SK-N-MC (cell line): ENCODE results near the gene RIN3.
A peak's percentile ranks its signal among the peaks of the same experiment; 100 is the strongest.

Experiments
- DNase-seq: peaks from one replicate; pipeline ENCODE4 v3.0.0-alpha.2; 2011; ENCODE audit warnings: low read depth, low spot score
- H3K27ac ChIP-seq: fragments of 200-600 bp; sonication (generic); 2 replicates; pipeline ENCODE4 v1.5.1; 2016; ENCODE audit warnings: mixed run types
- H3K36me3 ChIP-seq: fragments of 200-600 bp; sonication (generic); 2 replicates; pipeline ENCODE4 v1.6.1; 2017; ENCODE audit warnings: antibody characterized with exemption, low read length, mixed read lengths; ENCODE audit not compliant: insufficient read depth
- H3K4me3 ChIP-seq: fragments of 200-600 bp; sonication (generic); 2 replicates; pipeline ENCODE4 v1.5.1; 2016
- H3K9ac ChIP-seq: fragments of 200-600 bp; sonication (generic); 2 replicates; pipeline ENCODE4 v1.8.0; 2017; ENCODE audit warnings: mixed run types, mixed read lengths; ENCODE audit not compliant: insufficient read length
- H3K9me3 ChIP-seq: fragments of 200-600 bp; sonication (generic); 2 replicates; pipeline ENCODE4 v1.6.1; 2017; ENCODE audit warnings: low read depth, mild to moderate bottlenecking, antibody characterized with exemption, low read length, moderate library complexity, mixed read lengths
- EZH2 ChIP-seq: fragments of 200-600 bp; sonication (generic); IDR thresholded peaks from one replicate; pipeline ENCODE4 v1.6.1; 2017; ENCODE audit warnings: antibody characterized with exemption
- FOXP2 ChIP-seq: optimal IDR thresholded peaks from 2 replicates; pipeline ENCODE3; 2011; ENCODE audit warnings: mild to moderate bottlenecking, moderate library complexity; ENCODE audit not compliant: insufficient read depth; ENCODE audit errors: extremely low read length, control extremely low read depth
- POLR2AphosphoS5 ChIP-seq: IDR thresholded peaks from 2 replicates; pipeline ENCODE4 v1.6.1; 2012; ENCODE audit warnings: mild to moderate bottlenecking, low read depth, low read length, borderline replicate concordance

Gene RIN3

DNA sequence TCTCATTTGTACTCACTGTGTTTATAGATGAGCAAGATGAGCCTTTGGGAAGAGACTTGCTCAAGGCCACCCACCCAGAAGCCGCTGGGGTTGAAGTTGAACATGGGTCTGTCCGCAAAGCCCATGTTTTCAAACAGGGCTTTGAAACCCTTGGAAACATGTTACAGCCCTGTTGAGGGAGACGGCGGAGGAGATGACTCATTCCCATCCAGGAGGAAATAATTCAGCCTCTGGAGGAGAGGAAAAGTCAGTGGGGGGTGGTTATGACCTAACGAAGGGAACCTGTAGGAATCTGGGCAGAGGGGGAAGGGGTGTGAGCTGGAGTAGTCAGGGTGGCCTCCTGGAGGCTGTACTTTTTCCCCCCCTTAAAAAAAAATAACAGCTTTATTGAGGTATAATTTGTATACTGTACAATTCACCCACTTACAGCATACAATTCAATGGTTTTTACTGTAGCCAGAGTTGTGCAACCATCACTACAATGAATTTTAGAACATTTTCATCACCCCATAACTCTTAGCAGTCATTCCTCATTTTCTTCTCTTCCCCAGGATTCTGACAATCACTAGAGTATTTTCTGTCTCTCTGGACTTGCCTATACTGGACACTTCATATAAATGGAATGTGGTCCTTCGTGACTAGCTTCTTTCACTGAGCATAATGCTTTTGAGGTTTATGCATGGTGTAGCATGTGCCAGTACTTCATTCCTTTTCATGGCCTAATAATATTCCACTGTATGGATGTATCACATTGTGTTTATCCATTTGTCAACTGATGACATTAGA is 1.9 kb upstream of the RIN3 start:
- no peak overlapping the region for H3K9ac ChIP-seq
- DNase-seq = peak; percentile 1
- no peak overlapping the region for H3K27ac ChIP-seq
- no peak overlapping the region for H3K4me3 ChIP-seq
- H3K36me3 ChIP-seq = no peaks in the 10 kb centered on the region
- TF ChIP-seq EZH2 (no peak), POLR2AphosphoS5 (no peak)
- no peaks in the 10 kb centered on the region for H3K9me3 ChIP-seq

DNA sequence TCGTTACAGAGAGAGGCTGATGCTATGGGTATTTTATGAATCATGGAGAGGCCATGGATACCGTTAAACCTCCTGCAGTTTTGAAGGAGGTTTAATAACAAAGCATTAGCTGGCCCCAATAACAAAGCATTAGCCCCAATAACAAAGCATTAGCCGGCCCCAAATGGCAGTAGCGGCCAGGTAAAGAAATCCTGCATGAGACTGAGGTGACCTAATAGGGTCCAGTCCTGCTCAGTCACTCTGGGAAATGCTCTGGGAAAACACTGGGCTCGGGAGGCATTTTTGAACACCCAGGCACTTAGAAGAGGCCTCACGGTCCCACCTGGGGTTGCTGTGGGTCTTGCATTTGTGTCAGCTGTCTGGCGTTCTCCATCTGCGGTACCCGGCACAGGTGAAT is 776 bp upstream of the RIN3 start:
- Histone ChIP-seq H3K27ac (no peak overlapping the region), H3K9ac (no peak overlapping the region), H3K4me3 (no peak overlapping the region)

DNA sequence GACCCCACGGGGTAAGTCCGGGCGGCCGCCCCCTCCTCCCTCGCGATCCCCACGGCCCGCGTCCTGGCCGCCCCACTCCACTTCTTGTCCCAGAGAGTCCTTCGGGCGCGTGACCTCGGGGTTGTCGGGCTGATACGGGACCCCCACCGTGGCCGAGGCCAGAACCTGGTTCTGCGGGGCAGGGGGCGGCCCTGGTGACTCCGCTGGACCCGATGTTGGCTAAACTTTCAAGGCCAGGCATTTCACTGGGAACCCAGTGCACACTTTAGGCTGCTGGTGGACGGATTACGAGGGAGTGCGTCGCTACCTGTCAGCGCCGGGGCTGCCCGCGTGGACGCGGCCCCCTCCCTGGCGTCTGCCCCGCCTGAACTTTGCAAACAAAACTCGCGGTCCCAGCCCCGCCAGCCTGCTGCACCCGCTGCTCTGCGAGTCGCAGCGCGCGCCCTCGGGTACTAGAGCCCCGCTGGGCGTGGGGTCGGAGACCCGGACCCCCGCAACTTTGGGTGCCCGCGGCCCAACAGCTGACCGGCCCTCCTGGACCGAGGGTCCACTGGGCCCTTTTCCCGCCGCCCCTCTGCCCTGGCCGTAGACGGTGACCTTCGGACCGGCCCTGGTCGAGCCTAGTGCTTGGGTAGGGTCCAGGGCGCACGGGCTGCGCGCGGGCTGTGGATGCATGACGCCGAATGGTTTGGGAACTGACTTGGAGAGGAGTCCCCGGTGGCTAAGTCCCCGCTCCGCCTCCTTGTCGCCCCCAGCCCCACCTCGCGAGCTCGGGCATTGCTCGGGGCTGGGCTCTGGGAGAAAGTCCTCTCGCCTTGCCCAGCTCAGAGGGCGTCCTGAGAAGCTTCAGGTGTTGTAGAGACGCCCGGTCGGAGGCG is 624 bp downstream of the RIN3 start:
- DNase-seq = no peak
- no peak overlapping the region for H3K4me3 ChIP-seq

More for the DNA sequence above, 776 bp upstream of the RIN3 start:
- H3K9me3 ChIP-seq = no peaks in the 10 kb centered on the region
- no peak for DNase-seq
- H3K36me3 ChIP-seq = no peaks in the 10 kb centered on the region
- no peak for TF ChIP-seq POLR2AphosphoS5
- TF ChIP-seq EZH2 = no peak
- no peak for TF ChIP-seq FOXP2

DNA sequence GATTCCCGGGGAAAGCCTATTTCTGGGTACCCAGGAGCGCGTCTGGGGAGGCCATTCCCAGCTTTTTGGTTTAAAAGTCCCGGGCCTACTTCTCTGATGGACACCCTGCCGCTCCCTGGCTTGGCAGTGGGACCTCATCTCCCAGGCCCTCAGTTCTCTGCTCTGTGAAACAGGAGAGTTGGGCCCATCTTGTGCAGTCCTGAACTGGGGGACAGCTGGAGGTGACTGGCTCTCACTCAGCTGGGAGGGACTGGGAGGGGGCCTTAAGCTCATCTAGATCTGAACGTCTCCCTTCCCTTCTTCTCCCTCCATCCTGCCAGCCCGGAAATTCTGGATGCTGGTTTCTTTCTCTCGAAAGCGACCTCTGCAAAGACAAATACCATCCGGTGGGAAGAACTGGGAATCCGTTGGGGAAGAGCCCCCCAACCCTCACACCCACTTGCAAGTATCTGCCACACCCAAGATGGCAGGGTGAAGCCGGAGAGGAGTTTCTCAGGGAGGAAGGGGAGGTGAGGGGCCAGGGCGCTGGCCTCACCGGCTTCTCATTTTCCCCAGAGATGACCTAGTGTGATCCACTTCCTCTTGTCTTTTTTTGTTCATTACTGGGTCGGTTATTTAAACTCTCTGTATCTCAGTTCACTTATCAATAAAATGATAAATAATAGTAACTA is 1.4 kb downstream of the RIN3 start:
- no peak overlapping the region for H3K27ac ChIP-seq
- DNase-seq = no peak
- no peaks in the 10 kb centered on the region for H3K9me3 ChIP-seq
- TF ChIP-seq POLR2AphosphoS5 (no peak), EZH2 (no peak), FOXP2 (no peak)
- H3K9ac ChIP-seq = no peak overlapping the region
- no peak overlapping the region for H3K4me3 ChIP-seq
- H3K36me3 ChIP-seq = no peaks in the 10 kb centered on the region

More for the DNA sequence above, 624 bp downstream of the RIN3 start:
- Histone ChIP-seq H3K36me3 (no peaks in the 10 kb centered on the region), H3K27ac (no peak overlapping the region), H3K9me3 (no peaks in the 10 kb centered on the region), H3K9ac (no peak overlapping the region)
- TF ChIP-seq POLR2AphosphoS5 (no peak), FOXP2 (no peak), EZH2 (no peak)

DNA sequence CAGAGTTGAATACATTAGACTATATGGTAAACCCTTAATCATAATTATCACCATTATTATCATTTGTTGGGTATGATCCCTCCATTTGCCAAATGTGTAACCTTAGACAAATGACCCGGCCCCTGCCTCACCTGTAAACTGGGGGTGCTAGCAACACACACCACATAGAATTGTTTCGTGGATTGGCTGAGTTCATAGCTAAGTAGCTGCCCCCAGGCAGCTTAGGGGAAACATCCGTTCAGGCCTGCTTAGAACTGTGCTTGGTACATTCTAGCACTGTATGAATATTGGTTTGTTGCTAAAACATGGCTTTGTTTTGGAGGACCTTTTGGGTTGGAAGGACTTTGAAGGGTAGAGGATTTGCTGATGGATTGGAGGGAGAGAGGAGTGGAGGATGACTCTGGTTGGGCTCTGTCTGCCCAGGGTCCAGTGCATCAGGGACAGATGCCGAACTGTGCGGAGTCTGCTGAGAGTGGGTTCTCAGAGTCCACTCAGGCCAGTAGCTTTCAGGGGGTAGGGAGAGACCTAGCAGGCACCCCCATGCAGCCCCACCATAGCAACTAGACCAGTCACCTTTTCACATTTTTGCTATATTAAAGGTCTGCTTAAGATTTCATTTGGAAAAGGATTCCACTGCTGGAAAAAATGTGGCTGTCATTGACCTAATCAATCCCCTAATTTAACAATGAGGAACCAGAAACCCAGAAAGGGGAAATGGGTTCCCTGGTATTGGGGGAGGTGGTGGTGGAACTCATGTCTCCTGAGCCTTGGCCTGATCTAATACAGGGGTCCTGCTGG is 2.2 kb downstream of the RIN3 start:
- Histone ChIP-seq H3K27ac (no peak overlapping the region), H3K36me3 (no peaks in the 10 kb centered on the region), H3K9me3 (no peaks in the 10 kb centered on the region), H3K4me3 (no peak overlapping the region), H3K9ac (no peak overlapping the region)
- TF ChIP-seq FOXP2 = no peak
- no peak for TF ChIP-seq EZH2
- no peak for TF ChIP-seq POLR2AphosphoS5
- no peak for DNase-seq

DNA sequence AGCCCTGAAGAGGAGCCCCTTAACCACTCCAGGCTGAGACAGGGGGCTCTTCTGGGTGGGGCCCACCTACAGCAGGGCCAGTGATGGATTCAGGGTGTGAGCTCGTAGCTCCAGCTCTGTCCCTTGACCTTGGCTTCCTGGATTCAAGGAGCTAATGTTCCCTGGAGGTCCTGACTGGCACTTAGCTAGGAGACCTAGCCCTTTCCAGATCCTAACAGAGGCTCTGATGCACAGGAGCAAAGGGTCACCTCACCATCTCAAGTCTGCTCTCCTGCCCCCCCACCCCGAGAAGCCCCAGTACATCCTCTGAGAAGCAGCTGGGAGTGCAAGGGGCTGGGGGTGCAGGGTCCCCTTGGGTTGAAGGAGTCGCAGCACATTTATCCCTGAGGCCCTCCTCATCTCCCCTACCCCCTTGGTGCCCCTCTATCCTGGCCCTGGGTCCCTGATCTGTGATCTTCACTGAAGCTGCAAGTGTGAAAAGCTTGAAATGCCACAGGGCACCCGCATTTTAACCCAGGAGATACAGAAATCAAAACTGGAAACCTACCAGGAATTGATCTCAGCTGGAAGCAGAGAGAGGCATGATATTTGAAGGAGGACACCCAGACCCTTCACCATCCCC is 2.9 kb downstream of the RIN3 start:
- TF ChIP-seq FOXP2 (no peak), POLR2AphosphoS5 (no peak), EZH2 (no peak)
- no peak for DNase-seq
- Histone ChIP-seq H3K4me3 (no peak overlapping the region), H3K36me3 (no peaks in the 10 kb centered on the region), H3K9me3 (no peaks in the 10 kb centered on the region), H3K27ac (no peak overlapping the region), H3K9ac (no peak overlapping the region)

DNA sequence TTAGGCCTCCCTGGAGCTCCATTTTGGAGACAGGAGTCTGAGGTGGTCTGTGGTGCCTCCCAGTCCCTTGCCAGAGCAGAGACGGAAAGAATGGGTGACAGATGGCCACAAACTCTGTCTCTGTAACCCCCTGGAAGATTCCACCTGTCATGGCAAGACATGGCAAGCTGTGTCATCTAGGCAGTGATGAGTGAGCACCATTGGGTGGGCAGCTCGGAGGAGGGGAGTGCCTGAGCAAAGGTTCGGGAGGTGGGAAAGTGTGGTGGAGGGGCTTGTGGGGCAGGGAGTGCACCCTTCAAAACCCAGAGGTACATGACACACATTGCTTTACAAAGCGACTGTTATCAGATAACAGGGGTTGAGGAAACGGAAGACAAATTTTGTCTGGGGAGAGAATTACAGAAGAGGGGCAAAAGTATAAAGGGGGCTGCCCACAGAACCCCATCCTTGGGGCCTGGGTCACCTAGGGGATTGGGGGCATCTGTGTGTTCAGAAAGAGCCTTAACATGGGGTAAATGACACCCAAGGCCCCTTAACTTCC is 3.5 kb downstream of the RIN3 start:
- H3K27ac ChIP-seq = no peak overlapping the region
- no peak for DNase-seq

More for the DNA sequence above, 3.5 kb downstream of the RIN3 start:
- H3K9ac ChIP-seq = no peak overlapping the region
- no peak overlapping the region for H3K4me3 ChIP-seq
- TF ChIP-seq FOXP2 = no peak
- TF ChIP-seq EZH2 = no peak
- TF ChIP-seq POLR2AphosphoS5 = no peak
- no peaks in the 10 kb centered on the region for H3K9me3 ChIP-seq
- H3K36me3 ChIP-seq = no peaks in the 10 kb centered on the region
